ENCODE measurements around the gene NOTUM. TPM values are rescaled to one million over a fixed set of nuclear protein-coding genes. Genes with fewer than 3 reads are reported as not detected.

Gene NOTUM
- total RNA-seq, 2 experiments from 2014 or later: 0.15 TPM; not detected in 1

GRCh38 chr17:81906476-81907218, 54.3 kb downstream of the NOTUM start:
- peaks cover 15% of the 10 kb centered on the region for H3K4me1 Mint-ChIP-seq
- ChIA-PET CTCF (no interaction called here), POLR2A (interaction anchor here (2.0 kb wide), 1 partner anchor 15 kb away, joined by 5 read pairs; the partner anchor contains the start of genes ALYREF and ANAPC11)
- no peak overlapping the region for H3K4me3 Mint-ChIP-seq
- no peaks in the 10 kb centered on the region for H3K9me3 Mint-ChIP-seq
- no peak overlapping the region for H3K27ac Mint-ChIP-seq
- no peak for DNase-seq
- H3K36me3 Mint-ChIP-seq (ENCODE audit: low read depth): peaks cover 7% of the 10 kb centered on the region
- H3K27me3 Mint-ChIP-seq: peaks cover 2% of the 10 kb centered on the region

GRCh38 chr17:81905993-81906392, 55.0 kb downstream of the NOTUM start:
- Mint-ChIP-seq H3K36me3 (ENCODE audit: low read depth) (peaks cover 9% of the 10 kb centered on the region), H3K9me3 (no peaks in the 10 kb centered on the region), H3K27ac (no peak overlapping the region), H3K4me3 (no peak overlapping the region), H3K27me3 (peaks cover 6% of the 10 kb centered on the region), H3K4me1 (peaks cover 18% of the 10 kb centered on the region)
- DNase-seq: no peak
- ChIA-PET POLR2A (interaction anchor here (2.0 kb wide), 1 partner anchor 14 kb away, joined by 5 read pairs; the partner anchor contains the start of genes ALYREF and ANAPC11), CTCF (no interaction called here)

GRCh38 chr17:81905424-81905875, 55.5 kb downstream of the NOTUM start:
- H3K36me3 Mint-ChIP-seq (ENCODE audit: low read depth): peaks cover 12% of the 10 kb centered on the region
- no peak overlapping the region for H3K27ac Mint-ChIP-seq
- no peak for DNase-seq
- peaks cover 18% of the 10 kb centered on the region for H3K4me1 Mint-ChIP-seq
- peaks cover 9% of the 10 kb centered on the region for H3K27me3 Mint-ChIP-seq
- H3K4me3 Mint-ChIP-seq: no peak overlapping the region
- ChIA-PET CTCF (no interaction called here), POLR2A (interaction anchor here (2.0 kb wide), 1 partner anchor 13 kb away, joined by 5 read pairs; the partner anchor contains the start of genes ALYREF and ANAPC11)
- H3K9me3 Mint-ChIP-seq: no peaks in the 10 kb centered on the region

GRCh38 chr17:81904600-81905423, 56.2 kb downstream of the NOTUM start:
- Mint-ChIP-seq H3K9me3 (no peaks in the 10 kb centered on the region), H3K27ac (no peak overlapping the region), H3K4me1 (peaks cover 12% of the 10 kb centered on the region), H3K4me3 (no peak overlapping the region), H3K36me3 (ENCODE audit: low read depth) (peaks cover 17% of the 10 kb centered on the region), H3K27me3 (peaks cover 9% of the 10 kb centered on the region)
- CTCF ChIA-PET: no interaction called here
- POLR2A ChIA-PET: interaction anchor here (1.5 to 2.0 kb wide), 2 partner anchors 13 to 34 kb away, joined by 4 to 5 read pairs; partner anchors contain the start of genes ALYREF, ANAPC11 and ARHGDIA
- DNase-seq: no peak

GRCh38 chr17:81903896-81904599, 56.9 kb downstream of the NOTUM start:
- POLR2A ChIA-PET: interaction anchor here (1.5 kb wide), 1 partner anchor 33 kb away, joined by 4 read pairs; the partner anchor contains the start of gene ARHGDIA
- DNase-seq: no peak
- H3K27ac Mint-ChIP-seq: no peak overlapping the region
- no peaks in the 10 kb centered on the region for H3K9me3 Mint-ChIP-seq
- H3K4me3 Mint-ChIP-seq: no peak overlapping the region
- peaks cover 9% of the 10 kb centered on the region for H3K27me3 Mint-ChIP-seq
- CTCF ChIA-PET: no interaction called here
- peaks cover 9% of the 10 kb centered on the region for H3K4me1 Mint-ChIP-seq
- peaks cover 18% of the 10 kb centered on the region for H3K36me3 Mint-ChIP-seq (ENCODE audit: low read depth)

- ChIA-PET POLR2A (interaction anchor here (1.5 kb wide), 2 partner anchors 14 to 33 kb away, joined by 4 to 6 read pairs; partner anchors contain the start of genes ARHGDIA and SIRT7), CTCF (no interaction called here)
- no peaks in the 10 kb centered on the region for H3K9me3 Mint-ChIP-seq
- peaks cover 13% of the 10 kb centered on the region for H3K36me3 Mint-ChIP-seq (ENCODE audit: low read depth)
- no peak overlapping the region for H3K27ac Mint-ChIP-seq
- peaks cover 9% of the 10 kb centered on the region for H3K27me3 Mint-ChIP-seq
- peaks cover 7% of the 10 kb centered on the region for H3K4me1 Mint-ChIP-seq
- no peak for DNase-seq
- no peak overlapping the region for H3K4me3 Mint-ChIP-seq
Measured at GRCh38 chr17:81903415-81903831, 57.6 kb downstream of the NOTUM start.

GRCh38 chr17:81902653-81903414, 58.2 kb downstream of the NOTUM start:
- Mint-ChIP-seq H3K9me3 (no peaks in the 10 kb centered on the region), H3K27ac (no peak overlapping the region), H3K27me3 (peaks cover 9% of the 10 kb centered on the region), H3K4me3 (no peak overlapping the region), H3K36me3 (ENCODE audit: low read depth) (peaks cover 11% of the 10 kb centered on the region), H3K4me1 (peaks cover 6% of the 10 kb centered on the region)
- ChIA-PET CTCF (no interaction called here), POLR2A (interaction anchor here (1.1 to 2.3 kb wide), 4 partner anchors 11 to 110 kb away, joined by 3 to 10 read pairs (median 5); partner anchors contain the start of genes ALYREF, ANAPC11, ARHGDIA and SIRT7)
- DNase-seq: no peak

Other genes starting within 250 kb of the NOTUM start
- gene SLC25A10, start 248.9 kb downstream of the NOTUM start, total RNA-seq: 10 to 100 TPM; 18.5 to 22.1 TPM
- not detected for gene GCGR, start 157.0 kb downstream of the NOTUM start, total RNA-seq
- gene MCRIP1, start 127.9 kb downstream of the NOTUM start, total RNA-seq: 10 to 100 TPM; 37.1 to 38.2 TPM
- not detected for gene PPP1R27, start 126.1 kb downstream of the NOTUM start, total RNA-seq
- gene P4HB, start 100.7 kb downstream of the NOTUM start, total RNA-seq: 100 to 1,000 TPM; 483 to 496 TPM
- 100 to 1,000 TPM; 636 to 661 TPM for gene ARHGDIA, start 89.8 kb downstream of the NOTUM start, total RNA-seq
- 100 to 1,000 TPM; 159 to 160 TPM for gene ALYREF, start 69.6 kb downstream of the NOTUM start, total RNA-seq
- 10 to 100 TPM; 95.9 to 98.4 TPM for gene ANAPC11, start 69.5 kb downstream of the NOTUM start, total RNA-seq
- gene NPB, start 58.9 kb downstream of the NOTUM start, total RNA-seq: under 1 TPM in 1 of 2 experiments, not detected in 1; 0.38 TPM
- 10 to 100 TPM; 41.6 to 44.4 TPM for gene PCYT2, start 49.8 kb downstream of the NOTUM start, total RNA-seq
- 10 to 100 TPM; 55.8 to 58.4 TPM for gene SIRT7, start 43.0 kb downstream of the NOTUM start, total RNA-seq
- 10 to 100 TPM; 35.2 to 36.5 TPM for gene MAFG, start 33.5 kb downstream of the NOTUM start, total RNA-seq
- gene PYCR1, start 23.9 kb downstream of the NOTUM start, total RNA-seq: 10 to 100 TPM; 25.8 to 34.7 TPM
- not detected for gene MYADML2, start 14.0 kb downstream of the NOTUM start, total RNA-seq
- 10 to 100 TPM; 25.3 to 29.9 TPM for gene ASPSCR1, start 16.4 kb upstream of the NOTUM start, total RNA-seq
- gene CENPX, start 61.7 kb upstream of the NOTUM start, total RNA-seq: 10 to 100 TPM; 52.7 to 54.7 TPM
- gene LRRC45, start 62.1 kb upstream of the NOTUM start, total RNA-seq: 10 to 100 TPM; 34.8 to 35.5 TPM
- gene RAC3, start 70.5 kb upstream of the NOTUM start, total RNA-seq: 1 to 10 TPM; 7.9 to 8.1 TPM
- 10 to 100 TPM; 93.9 to 95.2 TPM for gene DCXR, start 76.5 kb upstream of the NOTUM start, total RNA-seq
- gene RFNG, start 90.6 kb upstream of the NOTUM start, total RNA-seq: 10 to 100 TPM; 26.3 to 28.4 TPM
- gene GPS1, start 90.7 kb upstream of the NOTUM start, total RNA-seq: 10 to 100 TPM; 69.0 to 75.6 TPM
- 10 to 100 TPM; 98.8 to 99.3 TPM for gene DUS1L, start 104.6 kb upstream of the NOTUM start, total RNA-seq
- 100 to 1,000 TPM; 181 to 191 TPM for gene FASN, start 137.0 kb upstream of the NOTUM start, total RNA-seq